GM13976 (cell line): ENCODE data around the gene TSC2.
"Not testable (repeated sequence)": the region's sequence is repeated elsewhere in the genome, so short reads cannot be mapped to it uniquely, and the experiment has no call there.

Source experiments
- DNase-seq: peaks from one replicate; pipeline ENCODE4 v3.0.0; 2012; ENCODE audit warnings: low spot score
- CTCF ChIP-seq: IDR thresholded peaks from 2 replicates; pipeline ENCODE4 v1.5.1; 2012; ENCODE audit warnings: borderline replicate concordance, mild to moderate bottlenecking; ENCODE audit not compliant: insufficient read depth; ENCODE audit errors: extremely low read depth, missing control alignments, control extremely low read depth
- in situ Hi-C: fragments of 300-500 bp; cut with MboI; formaldehyde crosslinking; loops from one replicate; pipeline ENCODE4 v1.12.0; 2022; ENCODE audit warnings: low sequenced_read_pairs, mixed read lengths, inconsistent platforms; ENCODE audit not compliant: unreplicated experiment

TSC2 gene

DNA sequence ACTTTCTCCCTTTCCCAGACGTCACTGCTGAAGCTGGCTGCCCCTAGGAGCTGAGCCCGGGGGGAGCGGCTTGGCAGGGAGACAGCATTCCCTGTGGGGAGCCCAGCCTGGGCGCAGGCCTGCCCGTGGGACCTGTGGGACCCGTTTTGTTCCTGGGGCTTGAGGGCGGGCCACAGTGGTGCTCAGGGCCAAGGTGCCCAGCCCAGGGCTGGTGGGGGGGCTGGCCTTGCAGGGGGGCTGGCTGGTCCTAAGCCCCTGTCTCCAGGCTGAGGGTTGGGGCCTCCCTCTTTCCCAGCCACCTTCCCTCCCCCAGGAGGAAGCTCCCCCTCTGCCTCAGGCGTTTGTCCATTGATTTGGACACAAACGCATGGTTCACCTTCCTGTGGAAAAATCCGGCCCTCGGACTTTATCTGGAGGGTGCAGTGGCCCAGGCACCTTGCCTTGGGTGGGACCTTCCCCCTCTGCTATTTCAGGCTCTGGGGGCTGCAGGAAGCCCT, 16.7 kb upstream of the TSC2 start:
- no peak for DNase-seq
- no peak for TF ChIP-seq CTCF
- in situ Hi-C loops = no loop called here

DNA sequence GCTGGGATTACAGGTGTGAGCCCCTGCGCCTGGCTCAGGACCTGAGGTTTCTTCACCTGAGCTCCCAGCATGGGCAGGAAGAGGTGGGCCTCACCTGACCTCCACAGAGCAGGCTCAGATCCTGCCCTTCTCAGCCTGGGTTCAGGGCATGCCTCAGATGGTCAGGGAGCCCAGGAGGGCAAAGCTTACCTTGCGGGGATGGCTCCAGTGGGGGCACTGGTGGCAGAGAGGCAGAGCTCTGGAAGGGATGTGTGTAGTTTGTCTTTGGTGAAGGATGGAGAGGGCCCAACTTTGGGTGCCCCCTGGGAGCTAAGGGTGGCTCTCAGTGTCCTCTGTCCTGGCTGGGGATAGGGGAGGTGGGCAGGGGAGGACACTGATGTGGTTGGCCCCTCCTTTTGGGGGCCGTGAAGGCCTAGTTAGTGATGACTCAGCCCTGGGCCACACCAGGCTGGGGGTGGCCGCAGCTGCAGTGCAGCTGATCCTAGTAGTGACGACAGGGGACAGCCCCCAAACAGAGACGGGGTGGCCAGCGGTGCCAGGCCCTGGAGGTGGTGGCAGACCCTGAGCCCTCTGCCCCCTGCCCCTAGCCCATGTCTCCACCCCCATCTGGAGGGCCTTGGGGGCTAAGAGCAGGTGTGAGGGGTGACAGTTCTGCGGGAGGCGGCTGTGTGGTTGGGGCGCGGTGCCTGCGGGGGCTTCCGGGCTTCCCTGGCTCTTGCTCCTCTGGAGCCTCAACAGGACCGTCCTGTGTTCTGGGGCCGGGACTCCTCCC, 15.3 kb upstream of the TSC2 start:
- no peak for DNase-seq
- in situ Hi-C loops = no loop called here
- TF ChIP-seq CTCF = no peak

- no peak for DNase-seq
- in situ Hi-C loops = no loop called here
Observed at GRCh38 chr16:2033057-2033908, 14.5 kb upstream of the TSC2 start.

DNA sequence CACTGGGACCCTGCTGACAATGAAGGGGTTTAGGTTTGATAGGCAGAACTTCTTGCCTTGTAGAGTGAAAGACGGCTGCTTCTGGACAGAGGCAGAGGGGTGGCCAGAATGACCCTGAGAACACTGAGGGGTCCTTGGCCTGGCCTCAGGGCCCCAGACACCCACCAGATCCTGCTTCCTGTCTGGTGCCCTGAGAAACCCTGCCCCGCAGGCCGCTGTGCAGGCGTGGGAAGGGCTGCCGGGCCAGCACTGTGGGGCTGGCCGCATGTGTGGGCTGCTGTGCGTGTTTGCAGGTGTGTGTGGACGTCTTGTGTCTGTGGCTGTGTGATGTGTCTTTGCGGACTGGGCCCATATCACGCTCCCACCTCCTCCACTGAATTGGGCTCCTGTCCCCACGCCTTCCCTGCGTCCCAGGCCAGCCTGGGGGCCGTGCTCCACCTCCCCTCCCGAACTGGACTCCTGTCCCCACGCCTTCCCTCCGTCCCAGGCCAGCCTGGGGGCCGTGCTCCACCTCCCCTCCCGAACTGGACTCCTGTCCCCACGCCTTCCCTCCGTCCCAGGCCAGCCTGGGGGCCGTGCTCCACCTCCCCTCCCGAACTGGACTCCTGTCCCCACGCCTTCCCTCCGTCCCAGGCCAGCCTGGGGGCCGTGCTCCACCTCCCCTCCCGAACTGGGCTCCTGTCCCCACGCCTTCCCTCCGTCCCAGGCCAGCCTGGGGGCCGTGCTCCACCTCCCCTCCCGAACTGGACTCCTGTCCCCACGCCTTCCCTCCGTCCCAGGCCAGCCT, 13.7 kb upstream of the TSC2 start:
- DNase-seq, in situ Hi-C loops: not testable (repeated sequence)

More at GRCh38 chr16:2033057-2033908, 14.5 kb upstream of the TSC2 start:
- no peak for TF ChIP-seq CTCF

DNA sequence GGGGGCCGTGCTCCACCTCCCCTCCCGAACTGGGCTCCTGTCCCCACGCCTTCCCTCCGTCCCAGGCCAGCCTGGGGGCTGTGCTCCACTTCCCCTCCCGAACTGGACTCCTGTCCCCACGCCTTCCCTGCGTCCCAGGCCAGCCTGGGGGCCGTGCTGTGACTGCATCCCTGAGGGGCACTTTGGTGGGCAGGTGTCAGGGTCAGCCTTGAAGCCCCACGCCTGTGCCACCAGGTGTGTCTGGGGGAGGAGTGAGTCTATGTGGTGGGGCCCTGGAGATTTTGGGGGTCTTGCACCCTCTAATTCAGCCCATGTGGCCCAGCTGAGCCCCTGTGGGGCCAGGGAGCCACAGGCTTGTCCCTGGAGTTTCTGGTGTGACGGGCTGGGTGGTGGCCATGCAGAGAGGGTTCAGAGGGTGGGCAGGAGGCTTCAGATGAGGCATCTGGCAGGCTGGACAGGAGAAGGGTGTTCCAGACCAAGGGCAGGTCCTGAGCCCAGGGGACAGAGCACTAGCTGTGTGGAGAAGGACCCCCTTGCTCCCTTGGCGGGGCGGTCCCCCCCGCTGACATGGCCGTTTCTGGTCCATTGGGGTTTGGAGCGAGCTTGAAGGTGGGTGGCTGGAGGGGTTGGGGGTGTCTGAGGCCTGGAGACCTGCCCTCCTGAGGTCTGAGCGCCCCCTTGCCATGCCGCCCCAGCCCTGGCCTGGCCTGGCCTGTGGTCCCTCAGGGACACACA, 12.9 kb upstream of the TSC2 start:
- TF ChIP-seq CTCF = no peak
- in situ Hi-C loops = no loop called here
- DNase-seq = no peak

DNA sequence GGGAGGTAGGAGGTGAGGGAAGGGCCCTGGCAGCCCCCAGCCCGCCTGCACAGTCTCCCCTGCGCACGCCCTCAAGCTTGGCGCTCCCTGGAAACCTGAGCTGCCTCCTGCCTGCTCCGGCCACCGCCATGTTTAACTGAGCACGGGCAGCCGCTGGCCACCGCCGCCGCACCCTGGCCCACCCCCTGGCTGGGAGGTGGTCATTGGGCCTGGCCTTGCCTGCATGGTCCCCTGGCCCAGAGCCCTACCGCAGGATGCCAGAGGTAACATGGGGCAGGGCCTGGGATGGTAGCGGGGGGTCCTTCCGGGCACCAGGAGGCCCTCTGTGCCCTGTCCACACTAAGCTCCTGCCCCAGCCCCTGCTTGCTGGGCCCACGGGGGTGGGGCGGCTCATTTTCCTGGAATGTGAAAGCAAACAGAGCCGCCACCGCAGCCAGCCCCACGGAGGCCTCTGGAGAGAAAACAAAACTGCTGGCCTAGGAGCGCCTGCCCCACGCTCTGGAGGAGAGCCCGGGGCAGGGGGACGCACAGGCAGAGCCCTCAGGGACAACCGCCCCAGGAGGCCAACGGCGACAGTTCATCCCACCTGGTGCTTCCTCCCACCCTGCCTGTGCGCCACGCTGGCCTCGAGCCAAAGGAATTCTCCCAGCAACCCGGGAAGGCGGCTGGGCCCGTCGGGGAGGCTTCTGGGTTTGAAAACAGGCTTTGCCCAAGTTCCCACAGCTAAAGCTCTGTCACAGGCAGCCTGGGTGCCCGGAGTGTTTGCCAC, 12.2 kb upstream of the TSC2 start:
- DNase-seq = no peak
- TF ChIP-seq CTCF = no peak

More for the DNA sequence above, 12.2 kb upstream of the TSC2 start:
- in situ Hi-C loops = no loop called here
